Measurements from ENCODE around the gene CDH23. TPM values are rescaled to one million over a fixed set of nuclear protein-coding genes. Genes with fewer than 3 reads are reported as not detected.
A peak's percentile ranks its signal among the peaks of the same experiment; 100 is the strongest.

CDH23 gene
- total and polyA plus RNA-seq, 9 of the 15 experiments (the other 6 are each of a cell fraction or from before 2014, with no cell fraction given): 0.18 to 1.2 (median 0.47) TPM

DNA sequence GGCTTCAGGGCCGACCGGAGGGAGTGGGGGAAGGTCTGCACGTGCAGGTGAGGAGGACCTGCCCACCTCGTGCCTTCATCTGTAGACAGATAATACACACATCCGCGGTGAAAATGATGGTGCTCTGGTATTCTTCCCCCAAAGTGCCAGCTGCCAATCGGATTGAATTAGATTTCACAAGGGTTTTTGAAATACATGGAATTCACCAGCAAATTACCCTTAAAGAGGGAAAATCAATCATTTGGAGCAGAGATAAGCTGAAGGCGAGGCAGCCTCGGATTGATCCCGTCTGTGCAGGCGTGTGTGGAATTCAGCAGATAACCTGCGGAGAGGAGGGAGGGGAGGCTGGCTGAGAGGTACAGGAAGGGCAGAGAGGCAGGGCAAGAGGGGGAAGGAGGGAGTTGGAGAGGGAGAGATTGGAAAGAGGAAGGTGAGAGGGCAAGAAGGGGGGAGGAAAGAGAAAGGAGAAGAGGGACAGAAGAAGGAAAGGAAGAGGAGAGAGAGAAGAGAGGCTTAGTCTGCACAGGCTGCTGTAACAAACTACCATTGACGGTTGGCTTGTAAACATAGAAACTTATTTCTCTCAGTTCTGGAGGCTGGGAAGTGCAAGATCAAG lies 238.6 kb downstream of the CDH23 start (continued):
- TF ChIP-seq, protein P1, sequence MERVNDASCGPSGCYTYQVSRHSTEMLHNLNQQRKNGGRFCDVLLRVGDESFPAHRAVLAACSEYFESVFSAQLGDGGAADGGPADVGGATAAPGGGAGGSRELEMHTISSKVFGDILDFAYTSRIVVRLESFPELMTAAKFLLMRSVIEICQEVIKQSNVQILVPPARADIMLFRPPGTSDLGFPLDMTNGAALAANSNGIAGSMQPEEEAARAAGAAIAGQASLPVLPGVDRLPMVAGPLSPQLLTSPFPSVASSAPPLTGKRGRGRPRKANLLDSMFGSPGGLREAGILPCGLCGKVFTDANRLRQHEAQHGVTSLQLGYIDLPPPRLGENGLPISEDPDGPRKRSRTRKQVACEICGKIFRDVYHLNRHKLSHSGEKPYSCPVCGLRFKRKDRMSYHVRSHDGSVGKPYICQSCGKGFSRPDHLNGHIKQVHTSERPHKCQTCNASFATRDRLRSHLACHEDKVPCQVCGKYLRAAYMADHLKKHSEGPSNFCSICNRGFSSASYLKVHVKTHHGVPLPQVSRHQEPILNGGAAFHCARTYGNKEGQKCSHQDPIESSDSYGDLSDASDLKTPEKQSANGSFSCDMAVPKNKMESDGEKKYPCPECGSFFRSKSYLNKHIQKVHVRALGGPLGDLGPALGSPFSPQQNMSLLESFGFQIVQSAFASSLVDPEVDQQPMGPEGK (CRISPR knock-in tag; IDR thresholded peaks at IDR 0.05; ENCODE audit: borderline replicate concordance): no peak
- TF ChIP-seq CHCHD3 (CRISPR knock-in tag; IDR thresholded peaks at IDR 0.05) (no peak), FOXJ2 (tag; IDR thresholded peaks at IDR 0.05) (no peak), HOXB6 (CRISPR knock-in tag; IDR thresholded peaks at IDR 0.05; ENCODE audit: borderline replicate concordance) (no peak), RBFOX2 (IDR thresholded peaks at IDR 0.05; ENCODE audit: low read depth, low read length) (no peak), ETS2 (tag; IDR thresholded peaks at IDR 0.05; ENCODE audit: borderline replicate concordance, poor library complexity, severe bottlenecking) (no peak), ZNF311 (CRISPR knock-in tag; IDR thresholded peaks at IDR 0.05) (0 out of 2 replicates have a peak, but pooled peaks have one; percentile 20), ZNF408 (CRISPR knock-in tag; IDR thresholded peaks at IDR 0.05; ENCODE audit: low read depth) (no peak), OTX1 (CRISPR knock-in tag; IDR thresholded peaks at IDR 0.05) (peak; percentile 97), ZNF354B (CRISPR knock-in tag; IDR thresholded peaks at IDR 0.05) (no peak), POLR3A (IDR thresholded peaks at IDR 0.05; ENCODE audit: borderline replicate concordance, extremely low read depth, insufficient read depth, insufficient read length) (no peak), ZNF695 (CRISPR knock-in tag; IDR thresholded peaks at IDR 0.05) (no peak), SAFB2 (IDR thresholded peaks at IDR 0.05; ENCODE audit: borderline replicate concordance, low read depth, low read length, severe bottlenecking) (no peak), NRF1 (conservative IDR thresholded peaks at IDR 0.05 in 1 of 2, IDR thresholded peaks at IDR 0.05 in 1 of 2) (peak; percentile 27 to 40; a peak in 2 of 4 replicates), PCBP1 (IDR thresholded peaks at IDR 0.05; ENCODE audit: low read depth, low read length, poor library complexity, severe bottlenecking) (no peak), POU5F1 (IDR thresholded peaks at IDR 0.05; ENCODE audit: borderline replicate concordance, low read depth, low read length, partially characterized antibody) (no peak), TBL1XR1 (IDR thresholded peaks at IDR 0.05; ENCODE audit: low read length in 2 of 2) (peak; percentile 93; a peak in 3 of 4 replicates), BRCA1 (IDR thresholded peaks at IDR 0.05) (no peak), BRCA1 (CRISPR knock-in tag; IDR thresholded peaks at IDR 0.05) (no peak), TSC22D4 (tag; IDR thresholded peaks at IDR 0.05) (no peak)
- TF ChIP-seq, protein P2, sequence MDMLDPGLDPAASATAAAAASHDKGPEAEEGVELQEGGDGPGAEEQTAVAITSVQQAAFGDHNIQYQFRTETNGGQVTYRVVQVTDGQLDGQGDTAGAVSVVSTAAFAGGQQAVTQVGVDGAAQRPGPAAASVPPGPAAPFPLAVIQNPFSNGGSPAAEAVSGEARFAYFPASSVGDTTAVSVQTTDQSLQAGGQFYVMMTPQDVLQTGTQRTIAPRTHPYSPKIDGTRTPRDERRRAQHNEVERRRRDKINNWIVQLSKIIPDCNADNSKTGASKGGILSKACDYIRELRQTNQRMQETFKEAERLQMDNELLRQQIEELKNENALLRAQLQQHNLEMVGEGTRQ (CRISPR knock-in tag; IDR thresholded peaks at IDR 0.05): no peak
- TF ChIP-seq, protein P3, sequence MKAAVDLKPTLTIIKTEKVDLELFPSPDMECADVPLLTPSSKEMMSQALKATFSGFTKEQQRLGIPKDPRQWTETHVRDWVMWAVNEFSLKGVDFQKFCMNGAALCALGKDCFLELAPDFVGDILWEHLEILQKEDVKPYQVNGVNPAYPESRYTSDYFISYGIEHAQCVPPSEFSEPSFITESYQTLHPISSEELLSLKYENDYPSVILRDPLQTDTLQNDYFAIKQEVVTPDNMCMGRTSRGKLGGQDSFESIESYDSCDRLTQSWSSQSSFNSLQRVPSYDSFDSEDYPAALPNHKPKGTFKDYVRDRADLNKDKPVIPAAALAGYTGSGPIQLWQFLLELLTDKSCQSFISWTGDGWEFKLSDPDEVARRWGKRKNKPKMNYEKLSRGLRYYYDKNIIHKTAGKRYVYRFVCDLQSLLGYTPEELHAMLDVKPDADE (conservative IDR thresholded peaks at IDR 0.05; ENCODE audit: control insufficient read depth, low read depth, low read length): no peak; the same call in 1 of the 2 replicates
